ENCODE data around the gene FRAT2. TPM values are rescaled to one million over a fixed set of nuclear protein-coding genes. Genes with fewer than 3 reads are reported as not detected.
A peak's percentile ranks its signal among the peaks of the same experiment; 100 is the strongest.

The FRAT2 gene
- polyA plus RNA-seq, 3 donors from 2014 or later = 11.5 to 22.5 (median 15.9) TPM

- Mint-ChIP-seq H3K4me1 (peaks cover 0 to 4% of the 10 kb centered on the region in 2 donors), H3K27ac (no peak overlapping the region), H3K4me3 (no peak overlapping the region), H3K36me3 (no peaks in the 10 kb centered on the region), H3K27me3 (ENCODE audit: low read depth in 3 of 3) (peaks cover 2 to 4% (median 3%) of the 10 kb centered on the region in 3 donors), H3K9me3 (no peaks in the 10 kb centered on the region)
- DNase-seq = no peak
Observed at GRCh38 chr10:97341416-97341815, 6.9 kb upstream of the FRAT2 start.

GRCh38 chr10:97338041-97338440, 3.5 kb upstream of the FRAT2 start:
- H3K4me1 Mint-ChIP-seq = peaks cover 11 to 17% of the 10 kb centered on the region in 2 donors
- H3K36me3 Mint-ChIP-seq = peaks cover 0 to 5% (median 0%) of the 10 kb centered on the region in 3 donors
- no peak for DNase-seq
- no peak overlapping the region for H3K4me3 Mint-ChIP-seq
- peaks cover 5 to 11% (median 11%) of the 10 kb centered on the region in 3 donors for H3K27me3 Mint-ChIP-seq (ENCODE audit: low read depth in 3 of 3)
- no peaks in the 10 kb centered on the region for H3K9me3 Mint-ChIP-seq
- H3K27ac Mint-ChIP-seq = peak overlapping the region in 2 of 6 donors; percentile 28 to 59

- H3K9me3 Mint-ChIP-seq = no peaks in the 10 kb centered on the region
- H3K36me3 Mint-ChIP-seq = peaks cover 0 to 5% (median 0%) of the 10 kb centered on the region in 3 donors
- peaks cover 5 to 12% (median 9%) of the 10 kb centered on the region in 3 donors for H3K27me3 Mint-ChIP-seq (ENCODE audit: low read depth in 3 of 3)
- peak overlapping the region in 2 of 5 donors; percentile 69 to 72 for H3K4me3 Mint-ChIP-seq
- DNase-seq = no peak
- no peak overlapping the region for H3K27ac Mint-ChIP-seq
- H3K4me1 Mint-ChIP-seq = peaks cover 20 to 26% of the 10 kb centered on the region in 2 donors
Observed at GRCh38 chr10:97336942-97337831, 2.7 kb upstream of the FRAT2 start.

DNA sequence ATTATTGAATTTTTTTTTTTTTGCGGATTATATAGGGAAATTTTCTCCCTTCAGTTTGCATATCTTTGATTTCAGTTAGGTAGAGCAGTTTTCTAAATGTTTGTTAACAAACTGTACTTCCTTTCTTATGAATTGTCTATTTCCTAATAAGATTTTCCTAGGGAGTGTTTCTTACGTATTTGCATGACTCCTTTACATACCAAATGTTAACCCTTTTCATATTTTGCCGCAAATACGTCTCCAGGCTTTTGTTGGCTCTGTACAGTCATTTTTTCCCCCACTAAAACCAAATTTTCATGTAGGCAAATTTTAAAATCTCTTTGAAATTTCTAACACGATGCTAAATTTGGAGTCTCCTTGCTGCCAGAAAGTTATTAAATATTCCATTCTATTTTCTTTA, 1.9 kb upstream of the FRAT2 start:
- Mint-ChIP-seq H3K4me1 (peaks cover 27 to 33% of the 10 kb centered on the region in 2 donors), H3K4me3 (peak overlapping the region in 2 of 5 donors; percentile 69 to 72), H3K27ac (peak overlapping the region in 4 of 6 donors; percentile 35 to 76 (median 58)), H3K36me3 (peaks cover 0 to 5% (median 0%) of the 10 kb centered on the region in 3 donors), H3K27me3 (ENCODE audit: low read depth in 3 of 3) (peaks cover 5 to 12% (median 7%) of the 10 kb centered on the region in 3 donors), H3K9me3 (no peaks in the 10 kb centered on the region)
- no peak for DNase-seq

GRCh38 chr10:97336006-97336405, 1.5 kb upstream of the FRAT2 start:
- H3K36me3 Mint-ChIP-seq = peaks cover 0 to 5% (median 0%) of the 10 kb centered on the region in 3 donors
- peak overlapping the region in 5 of 6 donors; percentile 59 to 86 (median 66) for H3K27ac Mint-ChIP-seq
- H3K9me3 Mint-ChIP-seq = no peaks in the 10 kb centered on the region
- H3K4me3 Mint-ChIP-seq = peak overlapping the region; percentile 58 to 85 (median 70)
- peaks cover 31 to 38% of the 10 kb centered on the region in 2 donors for H3K4me1 Mint-ChIP-seq
- DNase-seq = no peak
- H3K27me3 Mint-ChIP-seq (ENCODE audit: low read depth in 3 of 3) = peaks cover 5 to 10% (median 7%) of the 10 kb centered on the region in 3 donors

GRCh38 chr10:97335188-97335619, 675 bp upstream of the FRAT2 start:
- Mint-ChIP-seq H3K4me1 (peaks cover 33 to 44% of the 10 kb centered on the region in 2 donors), H3K4me3 (peak overlapping the region; percentile 45 to 85 (median 63)), H3K36me3 (peaks cover 0 to 5% (median 0%) of the 10 kb centered on the region in 3 donors), H3K27ac (peak overlapping the region in 4 of 6 donors; percentile 36 to 69 (median 62)), H3K27me3 (ENCODE audit: low read depth in 3 of 3) (peaks cover 5 to 9% (median 7%) of the 10 kb centered on the region in 3 donors), H3K9me3 (no peaks in the 10 kb centered on the region)
- DNase-seq = no peak

GRCh38 chr10:97333601-97334369, 744 bp downstream of the FRAT2 start:
- Mint-ChIP-seq H3K27me3 (ENCODE audit: low read depth in 3 of 3) (peaks cover 7 to 9% (median 7%) of the 10 kb centered on the region in 3 donors), H3K4me1 (peaks cover 39 to 58% of the 10 kb centered on the region in 2 donors), H3K9me3 (no peaks in the 10 kb centered on the region), H3K36me3 (peaks cover 0 to 5% (median 4%) of the 10 kb centered on the region in 3 donors), H3K4me3 (peak overlapping the region; percentile 85 to 97 (median 93)), H3K27ac (peak overlapping the region; percentile 87 to 95 (median 91))
- DNase-seq = peak; percentile 57 to 59 (median 59)

- peak overlapping the region; percentile 87 to 95 (median 91) for H3K27ac Mint-ChIP-seq
- H3K9me3 Mint-ChIP-seq = no peaks in the 10 kb centered on the region
- H3K4me3 Mint-ChIP-seq = peak overlapping the region; percentile 85 to 97 (median 93)
- DNase-seq = no peak
- peaks cover 0 to 6% (median 5%) of the 10 kb centered on the region in 3 donors for H3K36me3 Mint-ChIP-seq
- H3K27me3 Mint-ChIP-seq (ENCODE audit: low read depth in 3 of 3) = peaks cover 7 to 9% (median 7%) of the 10 kb centered on the region in 3 donors
- peaks cover 44 to 62% of the 10 kb centered on the region in 2 donors for H3K4me1 Mint-ChIP-seq
Observed at GRCh38 chr10:97333351-97333600, 1.3 kb downstream of the FRAT2 start.

DNA sequence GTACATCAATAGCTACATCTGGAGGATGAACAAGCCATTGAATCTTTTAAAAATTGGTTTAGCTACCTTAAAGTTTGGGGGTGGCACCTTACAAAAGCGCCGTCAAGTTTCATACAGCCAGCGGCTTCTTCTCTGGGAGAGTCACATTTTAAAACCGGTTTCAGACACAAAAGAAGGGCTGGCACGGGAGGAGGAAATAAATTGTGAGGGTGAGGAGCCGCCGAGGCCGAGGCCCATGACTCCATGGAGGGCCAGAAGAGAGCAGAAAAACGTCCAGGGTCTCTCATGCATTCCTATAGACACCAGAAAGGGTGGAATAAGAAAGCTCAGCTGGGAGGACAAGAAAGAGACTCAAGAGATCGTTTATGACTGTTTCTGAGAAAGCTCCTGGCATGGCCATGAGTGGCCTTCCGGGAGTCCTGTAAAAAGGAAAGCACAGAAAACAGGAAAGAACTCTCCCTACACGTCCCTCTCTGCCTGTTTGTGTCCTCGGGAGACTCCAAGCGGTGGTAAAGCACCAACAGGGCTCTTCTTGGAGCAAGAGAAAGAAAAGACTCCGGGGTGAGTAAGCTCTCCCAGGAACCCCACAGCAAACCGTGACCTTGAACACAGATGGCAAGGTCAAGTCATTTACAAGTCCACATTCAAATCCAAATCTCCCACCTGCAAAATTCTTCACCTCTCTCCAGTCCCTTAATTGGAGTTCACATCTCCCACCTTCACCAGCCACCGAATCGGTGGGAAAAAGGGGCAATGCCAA, 1.8 kb downstream of the FRAT2 start:
- Mint-ChIP-seq H3K27ac (peak overlapping the region; percentile 87 to 95 (median 91)), H3K4me1 (peaks cover 49 to 66% of the 10 kb centered on the region in 2 donors), H3K9me3 (no peaks in the 10 kb centered on the region), H3K4me3 (peak overlapping the region; percentile 85 to 97 (median 93)), H3K27me3 (ENCODE audit: low read depth in 3 of 3) (peaks cover 7 to 11% (median 7%) of the 10 kb centered on the region in 3 donors), H3K36me3 (peaks cover 0 to 6% (median 5%) of the 10 kb centered on the region in 3 donors)
- DNase-seq = no peak

DNA sequence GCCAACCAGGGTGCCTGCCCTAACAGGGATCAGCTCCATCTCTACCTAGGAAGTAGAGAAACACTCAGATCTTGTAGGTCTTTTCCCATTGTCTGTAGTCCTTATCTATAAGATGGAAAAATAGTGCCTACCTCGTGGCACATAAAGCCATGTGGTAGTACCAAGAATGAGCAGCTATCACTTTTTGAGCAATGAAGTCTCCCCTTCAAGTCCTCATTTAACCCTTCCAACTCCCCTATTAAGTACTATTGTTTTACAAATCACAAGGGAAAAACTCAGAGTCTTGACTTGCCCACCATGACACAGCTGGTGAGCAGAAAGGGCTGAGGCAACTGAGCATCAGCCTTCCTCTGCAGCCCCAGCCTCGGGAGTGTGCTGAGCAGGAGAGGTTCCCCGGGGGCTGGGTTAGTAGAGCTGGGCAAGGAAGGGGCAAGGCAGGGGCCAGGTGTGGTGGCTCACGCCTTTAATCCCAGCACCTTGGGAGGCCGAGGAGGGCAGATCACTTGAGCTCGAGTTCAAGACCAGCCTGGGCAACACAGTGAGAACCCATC, 3.3 kb downstream of the FRAT2 start:
- no peaks in the 10 kb centered on the region for H3K9me3 Mint-ChIP-seq
- H3K27me3 Mint-ChIP-seq (ENCODE audit: low read depth in 3 of 3) = peaks cover 7 to 11% (median 7%) of the 10 kb centered on the region in 3 donors
- peaks cover 0 to 6% (median 5%) of the 10 kb centered on the region in 3 donors for H3K36me3 Mint-ChIP-seq
- H3K4me1 Mint-ChIP-seq = peaks cover 64 to 76% of the 10 kb centered on the region in 2 donors
- no peak for DNase-seq
- H3K27ac Mint-ChIP-seq = peak overlapping the region; percentile 4 to 67 (median 56)
- peak overlapping the region; percentile 66 to 88 (median 73) for H3K4me3 Mint-ChIP-seq

- DNase-seq = no peak
- no peaks in the 10 kb centered on the region for H3K9me3 Mint-ChIP-seq
- no peak overlapping the region for H3K4me3 Mint-ChIP-seq
- H3K36me3 Mint-ChIP-seq = peaks cover 0 to 6% (median 5%) of the 10 kb centered on the region in 3 donors
- H3K4me1 Mint-ChIP-seq = peaks cover 64 to 80% of the 10 kb centered on the region in 2 donors
- peaks cover 3 to 7% (median 4%) of the 10 kb centered on the region in 3 donors for H3K27me3 Mint-ChIP-seq (ENCODE audit: low read depth in 3 of 3)
- peak overlapping the region in 1 of 6 donors; percentile 11 for H3K27ac Mint-ChIP-seq
Observed at GRCh38 chr10:97329766-97330165, 4.8 kb downstream of the FRAT2 start.

- peaks cover 3 to 8% (median 7%) of the 10 kb centered on the region in 3 donors for H3K27me3 Mint-ChIP-seq (ENCODE audit: low read depth in 3 of 3)
- no peak for DNase-seq
- H3K36me3 Mint-ChIP-seq = peaks cover 0 to 6% (median 5%) of the 10 kb centered on the region in 3 donors
- no peak overlapping the region for H3K4me3 Mint-ChIP-seq
- H3K27ac Mint-ChIP-seq = peak overlapping the region in 4 of 6 donors; percentile 10 to 77 (median 56)
- no peaks in the 10 kb centered on the region for H3K9me3 Mint-ChIP-seq
- H3K4me1 Mint-ChIP-seq = peaks cover 64 to 80% of the 10 kb centered on the region in 2 donors
Observed at GRCh38 chr10:97328646-97329453, 5.7 kb downstream of the FRAT2 start.
